ENCODE data around the gene RFT1. TPM values are rescaled to one million over a fixed set of nuclear protein-coding genes. Genes with fewer than 3 reads are reported as not detected.

RFT1 gene
- total RNA-seq, 1 experiment from 2014 or later: 33.6 TPM

Other genes starting within 250 kb of the RFT1 start
- 20.2 TPM for gene STIMATE, start 232.9 kb downstream of the RFT1 start, total RNA-seq (2021; ENCODE audit: unreplicated experiment)
- 14.8 TPM for gene SFMBT1, start 84.4 kb downstream of the RFT1 start, total RNA-seq (2021; ENCODE audit: unreplicated experiment)
- 34.4 TPM for gene PRKCD, start 30.8 kb upstream of the RFT1 start, total RNA-seq (2021; ENCODE audit: unreplicated experiment)
- gene TKT, start 125.6 kb upstream of the RFT1 start, total RNA-seq (2021; ENCODE audit: unreplicated experiment): 634 TPM
- gene DCP1A, start 217.1 kb upstream of the RFT1 start, total RNA-seq (2021; ENCODE audit: unreplicated experiment): 33.2 TPM